IMR-90 (cell line): ENCODE data around the gene XYLB. TPM values are rescaled to one million over a fixed set of nuclear protein-coding genes. Genes with fewer than 3 reads are reported as not detected.

ENCODE experiments used
- ATAC-seq: fragments of 200-7000 bp; cut with Tn5 transposase; 2 replicates; pipeline ENCODE4 v1.9.1; 2020; ENCODE audit warnings: low read depth, mild to moderate bottlenecking, moderate library complexity
- BruUV-seq: library from RNA; stranded (reverse); fragments of 400-500 nt; replicated peaks from 2 replicates; lab custom pipeline; 2021; lab: Mats Ljungman, UMichigan
- CTCF ChIA-PET: fragments of 300-600 bp; formaldehyde crosslinking; extraction: SDS; loops from one replicate; lab custom pipeline; 2021; ENCODE audit warnings: antibody characterized with exemption; lab: Yijun Ruan, JAX
- POLR2A ChIA-PET: fragments of 300-600 bp; sonication (Branson Sonifier 250); formaldehyde crosslinking; loops from one replicate; lab custom pipeline; 2022; ENCODE audit warnings: antibody characterized with exemption; ENCODE audit not compliant: unreplicated experiment; lab: Charles Lee
- DNase-seq: peaks from one replicate; pipeline ENCODE4 v3.0.0; 2013
- H2AFZ ChIP-seq: replicated peaks from 2 replicates; pipeline ENCODE3; 2013; ENCODE audit warnings: low read length, mild to moderate bottlenecking; ENCODE audit not compliant: poor library complexity
- H2AK5ac ChIP-seq: 2 replicates; pipeline ENCODE4 v1.6.1; 2013; ENCODE audit warnings: low read depth, low read length, inconsistent platforms
- H2AK9ac ChIP-seq: replicated peaks from 2 replicates; pipeline ENCODE3; 2013; ENCODE audit warnings: mild to moderate bottlenecking, low read depth, low read length, moderate library complexity; ENCODE audit not compliant: poor library complexity
- H2BK120ac ChIP-seq: 2 replicates; pipeline ENCODE4 v1.6.1; 2013; ENCODE audit warnings: low read depth, low read length, inconsistent platforms
- H2BK15ac ChIP-seq: 3 replicates; pipeline ENCODE4 v1.6.1; 2013; ENCODE audit warnings: low read depth, low read length, inconsistent platforms
- H2BK20ac ChIP-seq: 2 replicates; pipeline ENCODE4 v1.6.1; 2013; ENCODE audit warnings: low read depth, mild to moderate bottlenecking, inconsistent platforms, low read length, moderate library complexity
- H2BK5ac ChIP-seq: 2 replicates; pipeline ENCODE4 v1.6.1; 2013; ENCODE audit warnings: mild to moderate bottlenecking, low read depth, low read length, inconsistent platforms; ENCODE audit not compliant: poor library complexity, severe bottlenecking
- H3K14ac ChIP-seq: replicated peaks from 2 replicates; pipeline ENCODE4 v1.6.1; 2013; ENCODE audit warnings: low read depth, low read length, inconsistent platforms
- H3K18ac ChIP-seq: 2 replicates; pipeline ENCODE4 v1.6.1; 2013; ENCODE audit warnings: low read depth, low read length, control low read depth
- H3K23ac ChIP-seq: 2 replicates; pipeline ENCODE4 v1.6.1; 2013; ENCODE audit warnings: low read depth, low read length, inconsistent platforms
- H3K27ac ChIP-seq: 2 replicates; pipeline ENCODE4 v1.5.1; 2013; ENCODE audit warnings: mild to moderate bottlenecking, control low read depth, low read length; ENCODE audit not compliant: insufficient read depth
- H3K27me3 ChIP-seq: 2 replicates; pipeline ENCODE4 v1.6.1; 2013; ENCODE audit warnings: low read length; ENCODE audit not compliant: control insufficient read depth, insufficient read depth
- H3K36me3 ChIP-seq: 2 replicates; pipeline ENCODE4 v1.6.1; 2013; ENCODE audit warnings: low read length, mixed read lengths; ENCODE audit not compliant: control insufficient read depth, insufficient read depth
- H3K4ac ChIP-seq: 2 replicates; pipeline ENCODE4 v1.6.1; 2013; ENCODE audit warnings: low read depth, low read length, inconsistent platforms
- H3K4me1 ChIP-seq: 2 replicates; pipeline ENCODE4 v1.6.1; 2013; ENCODE audit warnings: low read length, mixed read lengths; ENCODE audit not compliant: control insufficient read depth, insufficient read depth
- H3K4me2 ChIP-seq: 2 replicates; pipeline ENCODE4 v1.6.1; 2013; ENCODE audit warnings: low read depth, mild to moderate bottlenecking, control low read depth, low read length, moderate library complexity
- H3K4me3 ChIP-seq: 2 replicates; pipeline ENCODE4 v1.5.1; 2013; ENCODE audit warnings: low read depth, mild to moderate bottlenecking, control low read depth, low read length, moderate library complexity; ENCODE audit not compliant: insufficient read depth
- H3K56ac ChIP-seq: 2 replicates; pipeline ENCODE4 v1.6.1; 2013; ENCODE audit warnings: low read length, inconsistent platforms; ENCODE audit not compliant: insufficient read depth; ENCODE audit errors: extremely low read depth
- H3K79me1 ChIP-seq, 2 experiments: 2 replicates each; pipeline ENCODE4 v1.6.1; 2013; ENCODE audit warnings: low read length in 2 of 2, inconsistent platforms in 1 of 2, low read depth in 1 of 2
- H3K9ac ChIP-seq: 2 replicates; pipeline ENCODE4 v1.6.1; 2013; ENCODE audit warnings: low read depth, low read length, control low read depth
- H3K9me1 ChIP-seq: 2 replicates; pipeline ENCODE4 v1.6.1; 2013; ENCODE audit warnings: low read length, inconsistent platforms; ENCODE audit not compliant: insufficient read depth
- H3K9me3 ChIP-seq: 2 replicates; pipeline ENCODE4 v1.6.1; 2013; ENCODE audit warnings: low read length; ENCODE audit not compliant: control insufficient read depth, insufficient read depth
- H4K20me1 ChIP-seq: 2 replicates; pipeline ENCODE4 v1.6.1; 2013; ENCODE audit warnings: low read length, inconsistent platforms; ENCODE audit not compliant: insufficient read depth
- H4K5ac ChIP-seq: 2 replicates; pipeline ENCODE4 v1.6.1; 2013; ENCODE audit warnings: mild to moderate bottlenecking, low read depth, low read length, control low read depth
- H4K8ac ChIP-seq, 2 experiments: 2 replicates each; pipeline ENCODE4 v1.6.1; 2013; ENCODE audit warnings: low read depth in 2 of 2, low read length in 2 of 2, control low read depth in 1 of 2, inconsistent platforms in 1 of 2
- H4K91ac ChIP-seq: 2 replicates; pipeline ENCODE4 v1.6.1; 2013; ENCODE audit warnings: low read depth, low read length, inconsistent platforms; ENCODE audit not compliant: insufficient read depth
- BHLHE40 ChIP-seq: fragments of 150-350 bp; IDR thresholded peaks from 2 replicates; pipeline ENCODE4 v1.6.1; 2016; ENCODE audit warnings: mild to moderate bottlenecking, low read depth, low read length
- CEBPB ChIP-seq: IDR thresholded peaks from 2 replicates; pipeline ENCODE4 v1.6.1; 2012; ENCODE audit warnings: low read depth, low read length, improper control_type of control experiment
- CHD1 ChIP-seq: IDR thresholded peaks from 2 replicates; pipeline ENCODE4 v1.6.1; 2012; ENCODE audit warnings: low read depth, low read length, improper control_type of control experiment
- CTCF ChIP-seq: conservative IDR thresholded peaks from 2 replicates; pipeline ENCODE4 v1.5.1; 2012; ENCODE audit warnings: mild to moderate bottlenecking, low read depth, low read length, improper control_type of control experiment
- ELK1 ChIP-seq: fragments of 150-350 bp; IDR thresholded peaks from 2 replicates; pipeline ENCODE4 v1.6.1; 2016; ENCODE audit warnings: low read depth, mild to moderate bottlenecking, low read length, moderate library complexity, borderline replicate concordance
- FOS ChIP-seq: fragments of 150-350 bp; IDR thresholded peaks from 2 replicates; pipeline ENCODE4 v1.6.1; 2016; ENCODE audit warnings: low read depth, low read length
- MAFK ChIP-seq: IDR thresholded peaks from 2 replicates; pipeline ENCODE4 v1.6.1; 2012; ENCODE audit warnings: low read depth, low read length, improper control_type of control experiment
- MAZ ChIP-seq: IDR thresholded peaks from 2 replicates; pipeline ENCODE4 v1.6.1; 2012; ENCODE audit warnings: low read depth, mild to moderate bottlenecking, low read length, improper control_type of control experiment, moderate library complexity, borderline replicate concordance
- MXI1 ChIP-seq: IDR thresholded peaks from 2 replicates; pipeline ENCODE4 v1.6.1; 2012; ENCODE audit warnings: low read depth, mild to moderate bottlenecking, low read length, moderate library complexity, borderline replicate concordance
- NFE2L2 ChIP-seq: fragments of 150-350 bp; IDR thresholded peaks from 2 replicates; pipeline ENCODE4 v1.6.1; 2016; ENCODE audit warnings: low read depth, mild to moderate bottlenecking, low read length
- POLR2A ChIP-seq: IDR thresholded peaks from 2 replicates; pipeline ENCODE4 v1.6.1; 2012; ENCODE audit warnings: mild to moderate bottlenecking, low read depth, low read length
- RAD21 ChIP-seq: IDR thresholded peaks from 2 replicates; pipeline ENCODE4 v1.6.1; 2012; ENCODE audit warnings: low read length, improper control_type of control experiment
- RCOR1 ChIP-seq: IDR thresholded peaks from 2 replicates; pipeline ENCODE4 v1.6.1; 2012; ENCODE audit warnings: mild to moderate bottlenecking, low read length, improper control_type of control experiment; ENCODE audit not compliant: insufficient replicate concordance
- RFX5 ChIP-seq: IDR thresholded peaks from 2 replicates; pipeline ENCODE4 v1.8.0; 2012; ENCODE audit warnings: low read depth, mild to moderate bottlenecking, low read length, moderate library complexity
- SMC3 ChIP-seq: fragments of 150-350 bp; IDR thresholded peaks from 2 replicates; pipeline ENCODE4 v1.6.1; 2016; ENCODE audit warnings: low read depth, mild to moderate bottlenecking, antibody characterized with exemption, low read length, moderate library complexity
- USF2 ChIP-seq: fragments of 150-350 bp; IDR thresholded peaks from 2 replicates; pipeline ENCODE4 v1.6.1; 2017; ENCODE audit warnings: mild to moderate bottlenecking, antibody characterized with exemption, low read length, low read depth
- WGBS, 2 experiments: methylation state at CpG; one replicate each; pipeline versions ENCODE4 v1.1.5 to v1.1.7; 2013; ENCODE audit warnings: missing lambda C conversion rate in 2 of 2; ENCODE audit not compliant: insufficient read length in 1 of 2; ENCODE audit errors: extremely low coverage in 2 of 2; 5-methylcytosine and 5-hydroxymethylcytosine counted together
- dilution Hi-C: fragments of 300-500 bp; cut with HindIII; formaldehyde crosslinking; loops from one replicate; pipeline ENCODE4 v1.14.3; 2018; ENCODE audit warnings: low sequenced_read_pairs; ENCODE audit not compliant: unreplicated experiment
- in situ Hi-C: fragments of 300-500 bp; cut with MboI; formaldehyde crosslinking; loops from 3 replicates; pipeline ENCODE4 v1.14.3; 2019; ENCODE audit warnings: low sequenced_read_pairs, inconsistent platforms, mixed read lengths
- intact Hi-C: fragments of 100-400 bp; cut with micrococcal nuclease; formaldehyde crosslinking; loops from 2 replicates; pipeline ENCODE4 v1.10.0; 2022
- polyA plus RNA-seq, 3 experiments: library from polyadenylated mRNA; depleted of rRNA; stranded (reverse); fragments of >200 nt; gene quantifications; 2 replicates each; pipeline ENCODE4 v1.2.3, GENCODE V29; 2012; ENCODE audit warnings: low replicate concordance in 1 of 3
- total RNA-seq: library from RNA; depleted of rRNA; stranded (reverse); fragments of >200 nt; gene quantifications from 2 replicates; pipeline ENCODE4 v1.2.3, GENCODE V29; 2012

XYLB gene
- total and polyA plus RNA-seq, 2 of the 4 experiments (the other 2 are of a cell fraction), result 3.0 to 3.4 TPM

- Histone ChIP-seq H2AK9ac (no peak overlapping the region), H3K27ac (no peak overlapping the region), H3K9ac (no peak overlapping the region), H3K23ac (no peak overlapping the region), H2AK5ac (no peak overlapping the region), H2BK5ac (no peak overlapping the region), H3K36me3 (peaks cover 6% of the 10 kb centered on the region), H4K20me1 (no peaks in the 10 kb centered on the region), H3K4me3 (no peak overlapping the region), H3K9me1 (no peaks in the 10 kb centered on the region; the same call in 1 of the 2 replicates), H4K5ac (no peak overlapping the region), H3K4ac (no peak overlapping the region), H4K91ac (no peak overlapping the region), H3K4me1 (no peaks in the 10 kb centered on the region), H4K8ac (no peak overlapping the region), H3K18ac (no peak overlapping the region), H3K4me2 (no peak overlapping the region), H2BK20ac (no peak overlapping the region), H2AFZ (no peak overlapping the region), H2BK15ac (no peak overlapping the region), H3K14ac (no peak overlapping the region), H3K9me3 (no peaks in the 10 kb centered on the region), H3K27me3 (no peaks in the 10 kb centered on the region), H2BK120ac (no peak overlapping the region), H3K79me1 (no peaks in the 10 kb centered on the region), H3K56ac (no peak overlapping the region)
- no TSS peak for BruUV-seq
- CTCF ChIA-PET, result no interaction called here
- TF ChIP-seq BHLHE40 (no peak), MAFK (no peak), POLR2A (no peak), CTCF (no peak), FOS (no peak), RFX5 (no peak), USF2 (no peak), RAD21 (no peak), NFE2L2 (no peak), MXI1 (no peak), MAZ (no peak), RCOR1 (no peak), ELK1 (no peak), SMC3 (no peak), CHD1 (no peak), CEBPB (no peak)
- in situ Hi-C loops (no loop called here), intact Hi-C loops (no loop called here), dilution Hi-C loops (loop anchor here (25.0 kb wide), 1 partner anchor 121 kb away; the partner anchor contains the start of gene EXOG)
- DNase-seq (no peak), ATAC-seq (no peak)
- POLR2A ChIA-PET, result no interaction called here
- WGBS, 2 experiments, result no CpG with 5 or more reads among the region's 3 CpGs
Measured at GRCh38 chr3:38366082-38366481, 19.5 kb downstream of the XYLB start.
